ENCODE data around the gene IGF2.

The IGF2 gene

GRCh38 chr11:2113776-2114175 lies 25.4 kb downstream of the IGF2 start (continued):
- TF ChIP-seq ZFP69B (tag by site-specific recombination; IDR thresholded peaks at IDR 0.05) (no peak), ZNF571 (tag by site-specific recombination; IDR thresholded peaks at IDR 0.05) (no peak), ZNF529 (tag by site-specific recombination; IDR thresholded peaks at IDR 0.05; ENCODE audit: insufficient replicate concordance) (no peak)

- ChIA-PET POLR2A (no interaction called here), CTCF (no interaction called here)
Measured at GRCh38 chr11:2110521-2110920, 28.7 kb downstream of the IGF2 start.

GRCh38 chr11:2109541-2110019 lies 29.6 kb downstream of the IGF2 start:
- H3K4me1 ChIP-seq (ENCODE audit: control insufficient read depth, insufficient read depth, low read length): no peaks in the 10 kb centered on the region
- H3K36me3 ChIP-seq (ENCODE audit: control insufficient read depth in 2 of 2, insufficient read depth in 1 of 2, low read length in 2 of 2): no peaks in the 10 kb centered on the region
- TF ChIP-seq ZEB2 (tag by site-specific recombination; IDR thresholded peaks at IDR 0.05) (no peak), ZNF792 (tag by site-specific recombination; IDR thresholded peaks at IDR 0.05) (no peak), ZSCAN23 (tag by site-specific recombination; IDR thresholded peaks at IDR 0.05) (no peak), ZNF48 (tag by site-specific recombination; IDR thresholded peaks at IDR 0.05) (no peak), HOXA7 (CRISPR knock-in tag; IDR thresholded peaks at IDR 0.05; ENCODE audit: borderline replicate concordance) (no peak), ZNF513 (tag by site-specific recombination; IDR thresholded peaks at IDR 0.05) (no peak), HOXC10 (CRISPR knock-in tag; IDR thresholded peaks at IDR 0.05) (no peak), SP2 (tag by site-specific recombination; IDR thresholded peaks at IDR 0.05) (no peak), ZNF394 (tag by site-specific recombination; IDR thresholded peaks at IDR 0.05; ENCODE audit: borderline replicate concordance) (no peak)
- TF ChIP-seq, protein P1, sequence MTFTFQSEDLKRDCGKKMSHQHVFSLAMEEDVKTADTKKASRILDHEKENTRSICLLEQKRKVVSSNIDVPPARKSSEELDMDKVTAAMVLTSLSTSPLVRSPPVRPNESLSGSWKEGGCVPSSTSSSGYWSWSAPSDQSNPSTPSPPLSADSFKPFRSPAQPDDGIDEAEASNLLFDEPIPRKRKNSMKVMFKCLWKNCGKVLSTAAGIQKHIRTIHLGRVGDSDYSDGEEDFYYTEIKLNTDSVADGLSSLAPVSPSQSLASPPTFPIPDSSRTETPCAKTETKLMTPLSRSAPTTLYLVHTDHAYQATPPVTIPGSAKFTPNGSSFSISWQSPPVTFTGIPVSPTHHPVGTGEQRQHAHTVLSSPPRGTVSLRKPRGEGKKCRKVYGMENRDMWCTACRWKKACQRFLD (tag by site-specific recombination; IDR thresholded peaks at IDR 0.05): no peak
- TF ChIP-seq, protein P2, sequence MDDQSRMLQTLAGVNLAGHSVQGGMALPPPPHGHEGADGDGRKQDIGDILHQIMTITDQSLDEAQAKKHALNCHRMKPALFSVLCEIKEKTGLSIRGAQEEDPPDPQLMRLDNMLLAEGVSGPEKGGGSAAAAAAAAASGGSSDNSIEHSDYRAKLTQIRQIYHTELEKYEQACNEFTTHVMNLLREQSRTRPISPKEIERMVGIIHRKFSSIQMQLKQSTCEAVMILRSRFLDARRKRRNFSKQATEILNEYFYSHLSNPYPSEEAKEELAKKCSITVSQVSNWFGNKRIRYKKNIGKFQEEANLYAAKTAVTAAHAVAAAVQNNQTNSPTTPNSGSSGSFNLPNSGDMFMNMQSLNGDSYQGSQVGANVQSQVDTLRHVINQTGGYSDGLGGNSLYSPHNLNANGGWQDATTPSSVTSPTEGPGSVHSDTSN (CRISPR knock-in tag; IDR thresholded peaks at IDR 0.05): no peak
- H3K4me3 ChIP-seq (ENCODE audit: low read depth, low read length): no peak overlapping the region
- ChIA-PET CTCF (interaction anchor here (1.9 kb wide), 1 partner anchor 43 kb away, joined by 6 read pairs; no protein-coding TSS in a partner anchor), POLR2A (no interaction called here)
- H3K27ac ChIP-seq (ENCODE audit: extremely low read depth, low read depth, low read length): no peak overlapping the region
- no peaks in the 10 kb centered on the region for H3K9me3 ChIP-seq (ENCODE audit: control insufficient read depth, insufficient read depth, low read depth, low read length)

More at GRCh38 chr11:2110521-2110920, 28.7 kb downstream of the IGF2 start:
- TF ChIP-seq, protein P3, sequence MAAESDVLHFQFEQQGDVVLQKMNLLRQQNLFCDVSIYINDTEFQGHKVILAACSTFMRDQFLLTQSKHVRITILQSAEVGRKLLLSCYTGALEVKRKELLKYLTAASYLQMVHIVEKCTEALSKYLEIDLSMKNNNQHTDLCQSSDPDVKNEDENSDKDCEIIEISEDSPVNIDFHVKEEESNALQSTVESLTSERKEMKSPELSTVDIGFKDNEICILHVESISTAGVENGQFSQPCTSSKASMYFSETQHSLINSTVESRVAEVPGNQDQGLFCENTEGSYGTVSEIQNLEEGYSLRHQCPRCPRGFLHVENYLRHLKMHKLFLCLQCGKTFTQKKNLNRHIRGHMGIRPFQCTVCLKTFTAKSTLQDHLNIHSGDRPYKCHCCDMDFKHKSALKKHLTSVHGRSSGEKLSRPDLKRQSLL (tag by site-specific recombination; IDR thresholded peaks at IDR 0.05): no peak
- TF ChIP-seq, protein P4, sequence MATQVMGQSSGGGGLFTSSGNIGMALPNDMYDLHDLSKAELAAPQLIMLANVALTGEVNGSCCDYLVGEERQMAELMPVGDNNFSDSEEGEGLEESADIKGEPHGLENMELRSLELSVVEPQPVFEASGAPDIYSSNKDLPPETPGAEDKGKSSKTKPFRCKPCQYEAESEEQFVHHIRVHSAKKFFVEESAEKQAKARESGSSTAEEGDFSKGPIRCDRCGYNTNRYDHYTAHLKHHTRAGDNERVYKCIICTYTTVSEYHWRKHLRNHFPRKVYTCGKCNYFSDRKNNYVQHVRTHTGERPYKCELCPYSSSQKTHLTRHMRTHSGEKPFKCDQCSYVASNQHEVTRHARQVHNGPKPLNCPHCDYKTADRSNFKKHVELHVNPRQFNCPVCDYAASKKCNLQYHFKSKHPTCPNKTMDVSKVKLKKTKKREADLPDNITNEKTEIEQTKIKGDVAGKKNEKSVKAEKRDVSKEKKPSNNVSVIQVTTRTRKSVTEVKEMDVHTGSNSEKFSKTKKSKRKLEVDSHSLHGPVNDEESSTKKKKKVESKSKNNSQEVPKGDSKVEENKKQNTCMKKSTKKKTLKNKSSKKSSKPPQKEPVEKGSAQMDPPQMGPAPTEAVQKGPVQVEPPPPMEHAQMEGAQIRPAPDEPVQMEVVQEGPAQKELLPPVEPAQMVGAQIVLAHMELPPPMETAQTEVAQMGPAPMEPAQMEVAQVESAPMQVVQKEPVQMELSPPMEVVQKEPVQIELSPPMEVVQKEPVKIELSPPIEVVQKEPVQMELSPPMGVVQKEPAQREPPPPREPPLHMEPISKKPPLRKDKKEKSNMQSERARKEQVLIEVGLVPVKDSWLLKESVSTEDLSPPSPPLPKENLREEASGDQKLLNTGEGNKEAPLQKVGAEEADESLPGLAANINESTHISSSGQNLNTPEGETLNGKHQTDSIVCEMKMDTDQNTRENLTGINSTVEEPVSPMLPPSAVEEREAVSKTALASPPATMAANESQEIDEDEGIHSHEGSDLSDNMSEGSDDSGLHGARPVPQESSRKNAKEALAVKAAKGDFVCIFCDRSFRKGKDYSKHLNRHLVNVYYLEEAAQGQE (tag by site-specific recombination; IDR thresholded peaks at IDR 0.05): no peak
- TF ChIP-seq ZNF350 (tag by site-specific recombination; IDR thresholded peaks at IDR 0.05) (no peak), IKZF3 (tag by site-specific recombination; IDR thresholded peaks at IDR 0.05) (no peak), ZNF560 (tag by site-specific recombination; IDR thresholded peaks at IDR 0.05; ENCODE audit: borderline replicate concordance) (no peak), ZFHX2 (tag by site-specific recombination; conservative IDR thresholded peaks at IDR 0.05) (no peak), ZNF223 (tag by site-specific recombination; IDR thresholded peaks at IDR 0.05) (no peak), ZNF155 (tag by site-specific recombination; IDR thresholded peaks at IDR 0.05) (no peak), SP7 (tag by site-specific recombination; IDR thresholded peaks at IDR 0.05) (no peak), KLF10 (tag by site-specific recombination; IDR thresholded peaks at IDR 0.05) (no peak)
- TF ChIP-seq, protein P5, sequence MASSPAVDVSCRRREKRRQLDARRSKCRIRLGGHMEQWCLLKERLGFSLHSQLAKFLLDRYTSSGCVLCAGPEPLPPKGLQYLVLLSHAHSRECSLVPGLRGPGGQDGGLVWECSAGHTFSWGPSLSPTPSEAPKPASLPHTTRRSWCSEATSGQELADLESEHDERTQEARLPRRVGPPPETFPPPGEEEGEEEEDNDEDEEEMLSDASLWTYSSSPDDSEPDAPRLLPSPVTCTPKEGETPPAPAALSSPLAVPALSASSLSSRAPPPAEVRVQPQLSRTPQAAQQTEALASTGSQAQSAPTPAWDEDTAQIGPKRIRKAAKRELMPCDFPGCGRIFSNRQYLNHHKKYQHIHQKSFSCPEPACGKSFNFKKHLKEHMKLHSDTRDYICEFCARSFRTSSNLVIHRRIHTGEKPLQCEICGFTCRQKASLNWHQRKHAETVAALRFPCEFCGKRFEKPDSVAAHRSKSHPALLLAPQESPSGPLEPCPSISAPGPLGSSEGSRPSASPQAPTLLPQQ (tag by site-specific recombination; IDR thresholded peaks at IDR 0.05): no peak
- Histone ChIP-seq H3K4me3 (ENCODE audit: low read depth, low read length) (no peak overlapping the region), H3K9me3 (ENCODE audit: control insufficient read depth, insufficient read depth, low read depth, low read length) (no peaks in the 10 kb centered on the region), H3K36me3 (ENCODE audit: control insufficient read depth in 2 of 2, insufficient read depth in 1 of 2, low read length in 2 of 2) (no peaks in the 10 kb centered on the region), H3K4me1 (ENCODE audit: control insufficient read depth, insufficient read depth, low read length) (no peaks in the 10 kb centered on the region), H3K27ac (ENCODE audit: extremely low read depth, low read depth, low read length) (no peak overlapping the region)

Measured in HEK293 (cell line).